Measurements from ENCODE around the gene TMSB4X. TPM values are rescaled to one million over a fixed set of nuclear protein-coding genes. Genes with fewer than 3 reads are reported as not detected.
"Not testable (repeated sequence)": the region's sequence is repeated elsewhere in the genome, so short reads cannot be mapped to it uniquely, and the experiment has no call there.

Gene TMSB4X
- total and polyA plus RNA-seq, 4 donors: 4,686 to 9,527 (median 8,202) TPM

GRCh38 chrX:13015536-13016236 is 40.8 kb downstream of the TMSB4X start:
- Histone ChIP-seq H3K27ac (ENCODE audit: low read depth in 1 of 2, low read length in 1 of 2) (peak overlapping the region in 1 of 2 donors; percentile 35), H3K27me3 (ENCODE audit: control insufficient read depth in 3 of 3, insufficient read depth in 3 of 3, low read length in 2 of 3) (peaks cover 0 to 13% (median 10%) of the 10 kb centered on the region in 3 donors), H3K9ac (ENCODE audit: insufficient read depth in 1 of 2, low read length in 2 of 2) (no peak overlapping the region), H3K9me3 (ENCODE audit: control insufficient read depth in 4 of 4, insufficient read depth in 3 of 4, low read length in 3 of 4) (no peaks in the 10 kb centered on the region), H3K4me1 (ENCODE audit: control insufficient read depth in 5 of 5, insufficient read depth in 5 of 5, low read length in 5 of 5) (peaks cover 0 to 11% (median 6%) of the 10 kb centered on the region in 5 donors), H3K36me3 (ENCODE audit: control insufficient read depth in 4 of 4, insufficient read depth in 4 of 4, low read length in 4 of 4) (no peaks in the 10 kb centered on the region), H3K4me3 (no peak overlapping the region)
- WGBS, 2 donors: 35 to 62% methylated on average over 3 of the region's 3 CpGs
- ATAC-seq (ENCODE audit: insufficient read depth, low FRiP score) (peak; percentile 42), DNase-seq (no peak)
- TF ChIP-seq CTCF (IDR thresholded peaks at IDR 0.05; ENCODE audit: control extremely low read depth, extremely low read depth): no peak

- not testable (repeated sequence) for H3K27ac ChIP-seq (ENCODE audit: low read depth in 1 of 2, low read length in 1 of 2); H3K9ac ChIP-seq (ENCODE audit: insufficient read depth in 1 of 2, low read length in 2 of 2); H3K36me3 ChIP-seq (ENCODE audit: control insufficient read depth in 4 of 4, insufficient read depth in 4 of 4, low read length in 4 of 4); H3K4me3 ChIP-seq; DNase-seq; ATAC-seq (ENCODE audit: insufficient read depth, low FRiP score); H3K9me3 ChIP-seq (ENCODE audit: control insufficient read depth in 4 of 4, insufficient read depth in 3 of 4, low read length in 3 of 4)
- H3K4me1 ChIP-seq (ENCODE audit: control insufficient read depth in 5 of 5, insufficient read depth in 5 of 5, low read length in 5 of 5): peaks cover 0 to 11% (median 6%) of the 10 kb centered on the region in 5 donors
- 24 to 77% methylated on average over 6 of the region's 6 CpGs for WGBS, 2 donors
- H3K27me3 ChIP-seq (ENCODE audit: control insufficient read depth in 3 of 3, insufficient read depth in 3 of 3, low read length in 2 of 3): peaks cover 0 to 13% (median 10%) of the 10 kb centered on the region in 3 donors
Observed at GRCh38 chrX:13016731-13017130, 41.8 kb downstream of the TMSB4X start.

- Histone ChIP-seq H3K27me3 (ENCODE audit: control insufficient read depth in 3 of 3, insufficient read depth in 3 of 3, low read length in 2 of 3) (peaks cover 0 to 16% (median 8%) of the 10 kb centered on the region in 3 donors), H3K9me3 (ENCODE audit: control insufficient read depth in 4 of 4, insufficient read depth in 3 of 4, low read length in 3 of 4) (no peaks in the 10 kb centered on the region), H3K36me3 (ENCODE audit: control insufficient read depth in 4 of 4, insufficient read depth in 4 of 4, low read length in 4 of 4) (no peaks in the 10 kb centered on the region), H3K4me1 (ENCODE audit: control insufficient read depth in 5 of 5, insufficient read depth in 5 of 5, low read length in 5 of 5) (no peaks in the 10 kb centered on the region), H3K4me3 (no peak overlapping the region), H3K9ac (ENCODE audit: insufficient read depth in 1 of 2, low read length in 2 of 2) (no peak overlapping the region), H3K27ac (ENCODE audit: low read depth in 1 of 2, low read length in 1 of 2) (no peak overlapping the region)
- no peak for ATAC-seq (ENCODE audit: insufficient read depth, low FRiP score)
- no peak for TF ChIP-seq CTCF (IDR thresholded peaks at IDR 0.05; ENCODE audit: control extremely low read depth, extremely low read depth)
- WGBS, 2 donors: 40 to 46% methylated on average over 2 of the region's 2 CpGs
- no peak for DNase-seq
Observed at GRCh38 chrX:13022926-13023325, 48.0 kb downstream of the TMSB4X start.

GRCh38 chrX:13023567-13023966 is 48.7 kb downstream of the TMSB4X start:
- DNase-seq: no peak
- H3K27ac ChIP-seq (ENCODE audit: low read depth in 1 of 2, low read length in 1 of 2): no peak overlapping the region
- H3K4me3 ChIP-seq: no peak overlapping the region
- no peaks in the 10 kb centered on the region for H3K9me3 ChIP-seq (ENCODE audit: control insufficient read depth in 4 of 4, insufficient read depth in 3 of 4, low read length in 3 of 4)
- peaks cover 0 to 17% (median 8%) of the 10 kb centered on the region in 3 donors for H3K27me3 ChIP-seq (ENCODE audit: control insufficient read depth in 3 of 3, insufficient read depth in 3 of 3, low read length in 2 of 3)
- no peak for ATAC-seq (ENCODE audit: insufficient read depth, low FRiP score)
- TF ChIP-seq CTCF (IDR thresholded peaks at IDR 0.05; ENCODE audit: control extremely low read depth, extremely low read depth): no peak
- H3K36me3 ChIP-seq (ENCODE audit: control insufficient read depth in 4 of 4, insufficient read depth in 4 of 4, low read length in 4 of 4): no peaks in the 10 kb centered on the region
- H3K4me1 ChIP-seq (ENCODE audit: control insufficient read depth in 5 of 5, insufficient read depth in 5 of 5, low read length in 5 of 5): peaks cover 0 to 2% (median under 1%) of the 10 kb centered on the region in 5 donors
- no peak overlapping the region for H3K9ac ChIP-seq (ENCODE audit: insufficient read depth in 1 of 2, low read length in 2 of 2)
- 93 to 97% methylated on average over 3 of the region's 3 CpGs for WGBS, 2 donors
